GM19397 (cell line): ENCODE results near the gene PANK1.
"Not testable (repeated sequence)": the region's sequence is repeated elsewhere in the genome, so short reads cannot be mapped to it uniquely, and the experiment has no call there.

Experiments
- ATAC-seq: cut with Tn5 transposase; IDR thresholded peaks from one replicate; pipeline ENCODE4 v1.9.1; 2021; ENCODE audit warnings: mild to moderate bottlenecking, moderate library complexity; ENCODE audit not compliant: unreplicated experiment

The PANK1 gene

GRCh38 chr10:89576022-89576421 lies 69.0 kb downstream of the PANK1 start:
- no peak for ATAC-seq

GRCh38 chr10:89575031-89575430 lies 70.0 kb downstream of the PANK1 start:
- ATAC-seq = no peak

DNA sequence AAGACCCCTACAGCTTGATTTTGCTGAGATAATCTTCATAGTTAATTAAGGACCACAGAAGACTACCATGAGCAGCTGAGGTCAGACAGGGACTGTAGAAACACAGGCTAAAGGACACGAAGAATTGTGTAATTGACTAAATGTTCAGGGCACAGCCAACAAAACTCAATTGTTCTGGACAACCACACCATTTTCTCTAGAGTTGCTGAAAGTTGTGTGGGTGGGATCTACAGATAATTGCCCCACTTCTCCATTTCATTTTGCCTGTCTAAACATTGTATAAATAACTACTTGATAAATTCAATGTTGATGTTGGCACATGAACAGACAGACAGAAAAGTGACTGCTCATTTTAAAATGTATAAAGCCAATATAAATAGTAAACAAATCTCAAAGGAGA lies 70.7 kb downstream of the PANK1 start:
- no peak for ATAC-seq

DNA sequence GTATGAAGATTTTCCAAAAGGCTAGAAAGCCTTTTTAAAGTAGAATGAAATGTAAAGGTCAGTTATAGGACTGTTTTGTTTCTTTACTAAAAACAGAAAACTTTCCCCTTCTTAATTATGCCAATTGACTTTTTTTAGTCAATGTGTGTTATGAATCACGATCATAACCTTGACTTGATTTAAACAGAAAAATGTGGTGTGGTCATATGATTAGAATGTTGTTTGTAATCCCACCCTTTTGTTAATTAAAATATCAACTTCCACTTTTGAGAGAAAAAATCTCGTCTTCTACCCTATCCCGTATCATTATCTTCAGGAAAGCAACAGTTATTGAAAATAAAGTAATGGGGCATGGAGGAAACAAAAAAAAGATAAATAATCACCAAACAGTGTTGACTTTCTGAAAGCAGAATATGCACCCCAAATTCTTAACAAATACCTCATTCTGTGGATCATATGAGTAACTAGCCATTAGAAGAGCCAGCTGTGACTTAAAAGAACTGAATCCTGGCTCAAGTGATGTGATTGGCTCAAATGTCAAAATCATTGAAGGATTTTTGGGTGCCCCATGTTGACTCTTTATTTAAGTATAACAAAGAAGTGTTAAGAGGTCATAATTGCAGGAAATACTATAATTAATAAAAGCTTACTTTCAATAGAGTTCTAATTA lies 77.3 kb downstream of the PANK1 start:
- ATAC-seq = no peak

GRCh38 chr10:89566992-89567391 lies 78.0 kb downstream of the PANK1 start:
- ATAC-seq = no peak

GRCh38 chr10:89566095-89566950 lies 78.7 kb downstream of the PANK1 start:
- ATAC-seq = no peak

DNA sequence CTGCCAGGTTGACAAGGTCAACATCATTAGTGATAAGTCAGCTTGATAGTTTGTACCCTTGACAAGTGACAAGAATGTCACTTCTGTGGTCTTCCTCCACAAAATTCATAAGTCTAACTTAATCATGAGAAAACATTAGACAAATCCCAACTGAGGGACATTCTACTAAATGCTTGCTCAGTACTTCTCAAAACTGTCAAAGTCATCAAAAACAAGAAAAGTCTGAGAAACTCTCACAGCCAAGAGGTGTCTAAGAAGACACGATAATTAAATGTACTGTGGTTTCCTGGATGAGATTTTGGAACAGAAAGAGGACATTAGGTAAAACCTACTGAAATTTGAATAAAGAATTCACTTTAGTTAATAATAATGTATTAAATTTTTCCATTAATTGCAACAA lies 79.9 kb downstream of the PANK1 start:
- no peak for ATAC-seq

DNA sequence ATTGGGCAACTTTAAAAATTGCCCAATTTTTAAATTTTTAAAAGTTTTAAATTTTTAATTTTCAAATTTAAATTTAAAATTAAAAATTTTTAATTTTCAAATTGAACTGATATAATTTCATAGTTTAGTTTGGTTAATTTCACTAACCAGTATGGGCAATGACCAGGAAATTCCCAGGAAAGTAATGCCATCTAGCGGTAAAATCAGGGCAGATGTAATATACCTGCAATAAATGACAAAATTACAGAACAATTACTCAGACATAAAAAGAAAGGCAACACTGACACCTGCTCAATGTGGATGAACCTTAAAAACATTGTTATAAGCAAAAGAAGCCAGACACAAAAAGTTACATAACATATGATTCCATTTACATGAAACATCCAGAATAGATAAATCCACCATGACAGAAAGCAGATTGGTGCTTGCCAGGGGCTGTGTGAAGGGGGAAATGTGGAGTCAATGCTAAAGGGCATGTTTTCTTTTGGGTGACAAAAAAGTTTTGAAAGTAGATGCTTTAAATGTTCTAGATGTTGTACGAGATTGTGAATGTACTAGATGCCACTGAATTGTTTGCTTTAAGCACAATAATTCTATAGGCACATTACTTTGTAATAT lies 81.1 kb downstream of the PANK1 start:
- ATAC-seq = no peak

GRCh38 chr10:89563311-89563710 lies 81.7 kb downstream of the PANK1 start:
- no peak for ATAC-seq

DNA sequence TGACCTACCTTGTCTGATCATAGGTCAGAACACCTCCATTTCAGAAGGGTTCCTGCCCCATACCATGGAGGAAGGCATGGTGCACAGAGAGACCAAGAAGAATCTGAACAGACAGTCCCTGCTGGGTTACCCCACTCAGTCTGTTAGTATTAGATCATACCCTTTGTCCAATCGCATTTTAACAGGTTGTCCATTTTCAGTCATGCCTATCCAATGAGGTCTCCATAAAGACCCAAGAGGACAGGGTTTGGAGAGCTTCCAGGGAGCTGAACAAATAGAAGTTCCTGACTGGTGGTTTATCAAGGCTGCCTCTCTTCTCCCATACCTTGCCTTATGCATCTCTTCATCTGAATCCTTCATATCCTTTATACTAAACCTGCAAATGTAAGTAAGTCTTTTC lies 88.4 kb downstream of the PANK1 start:
- ATAC-seq = no peak

DNA sequence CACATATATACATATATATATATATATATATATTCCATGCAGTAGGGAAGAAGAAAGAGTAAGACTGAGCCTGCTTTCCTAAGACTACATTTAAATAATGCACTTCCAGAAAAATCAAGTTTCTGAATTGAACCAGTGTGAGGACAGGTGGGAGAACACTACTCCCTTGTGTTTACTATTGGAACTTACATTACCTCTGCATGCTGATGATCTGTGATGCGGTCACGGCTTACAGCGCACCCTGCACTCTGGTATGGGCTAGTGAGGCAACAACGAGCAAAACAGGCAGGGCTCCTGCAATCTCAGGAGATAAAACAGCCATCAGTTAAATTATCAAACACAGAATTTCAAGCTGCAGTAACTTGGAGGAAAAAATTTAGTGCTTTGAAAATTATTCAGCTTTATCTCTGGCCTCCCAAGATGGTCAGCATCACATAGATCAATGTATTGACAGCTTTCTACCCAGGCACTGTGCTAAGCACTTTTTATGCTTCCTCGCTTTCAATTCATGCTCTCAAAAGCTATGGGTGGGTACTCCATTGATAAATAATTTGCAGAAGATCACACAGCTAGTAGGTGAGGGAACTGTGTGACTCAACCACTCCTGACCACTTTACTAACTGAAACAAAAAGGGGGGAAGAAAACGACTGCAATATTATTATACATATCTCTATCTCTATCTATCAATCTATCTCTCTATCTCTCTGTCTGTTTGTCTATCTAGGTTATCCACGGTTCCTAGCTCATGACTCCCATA lies 89.2 kb downstream of the PANK1 start:
- no peak for ATAC-seq

- ATAC-seq = no peak
These were observed 90.6 kb downstream of the PANK1 start for GRCh38 chr10:89554433-89554832.

DNA sequence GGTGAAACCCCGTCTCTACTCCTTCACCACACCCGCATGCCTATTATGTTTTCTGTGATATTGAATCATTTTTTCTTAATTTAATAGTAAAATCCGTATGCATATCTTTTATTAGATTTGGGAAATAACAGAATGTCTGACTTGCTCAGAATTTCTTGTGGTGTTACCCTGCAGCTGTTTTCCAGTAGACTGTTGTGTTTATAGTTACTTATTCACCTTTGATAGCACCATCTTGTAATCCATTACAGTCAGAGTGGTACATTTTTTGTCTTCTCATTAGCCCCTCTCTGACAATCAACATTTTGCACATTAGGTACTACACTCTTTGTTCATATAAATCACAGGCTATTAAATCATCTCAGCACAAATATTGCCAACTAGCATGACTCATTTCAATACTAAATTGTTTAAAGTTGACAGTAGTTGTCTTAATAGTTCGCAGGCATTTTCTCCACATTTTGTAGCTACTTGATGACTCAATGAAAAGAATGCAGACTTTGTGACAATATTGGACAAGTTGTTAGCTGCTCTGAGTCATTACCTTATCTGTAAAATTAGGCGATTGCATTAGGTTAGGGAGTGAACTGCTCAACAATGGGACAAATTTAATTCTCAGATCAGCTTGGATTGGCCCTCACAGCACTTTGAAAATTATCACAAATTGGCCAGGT lies 91.8 kb downstream of the PANK1 start:
- ATAC-seq = no peak

- no peak for ATAC-seq
These were observed 92.8 kb downstream of the PANK1 start for GRCh38 chr10:89552213-89552612.

DNA sequence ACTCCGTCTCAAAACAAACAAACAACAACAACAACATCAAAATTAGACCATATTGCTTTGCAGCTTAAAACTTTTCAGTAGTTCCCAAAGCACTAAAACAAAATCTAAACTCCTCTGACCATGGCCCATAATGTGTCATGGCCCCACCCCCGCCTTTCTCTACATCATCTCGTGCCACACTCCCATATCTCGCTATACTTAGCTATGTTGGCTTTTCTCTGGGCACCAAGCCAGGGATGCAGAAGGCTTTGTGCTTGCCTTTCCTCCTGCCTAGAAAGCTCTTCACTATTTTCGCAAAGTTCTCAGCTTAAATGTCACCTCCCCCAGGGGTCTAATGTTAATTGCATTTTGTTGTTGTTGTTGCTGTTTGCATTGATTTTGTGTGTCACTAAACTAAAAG lies 94.5 kb downstream of the PANK1 start:
- no peak for ATAC-seq

DNA sequence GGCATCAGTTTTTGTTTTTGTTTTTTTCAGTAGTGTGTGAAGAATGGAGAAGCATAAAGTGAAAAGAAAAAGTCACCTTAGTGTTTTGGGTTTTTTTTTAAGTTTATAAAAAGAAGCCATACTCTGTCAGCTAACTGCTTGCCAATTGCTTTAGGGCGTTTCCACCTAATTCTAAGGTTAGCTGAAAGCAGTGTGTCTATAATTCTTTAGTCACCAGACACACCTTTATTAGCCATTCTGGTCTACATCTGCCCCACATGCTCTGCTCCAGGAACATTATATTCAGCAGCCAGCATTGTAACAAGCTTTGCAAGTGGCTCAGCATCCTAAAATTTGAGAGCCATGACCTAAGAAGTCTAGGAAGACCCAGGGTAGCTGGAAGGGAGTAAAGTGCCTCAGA lies 95.5 kb downstream of the PANK1 start:
- ATAC-seq = no peak

DNA sequence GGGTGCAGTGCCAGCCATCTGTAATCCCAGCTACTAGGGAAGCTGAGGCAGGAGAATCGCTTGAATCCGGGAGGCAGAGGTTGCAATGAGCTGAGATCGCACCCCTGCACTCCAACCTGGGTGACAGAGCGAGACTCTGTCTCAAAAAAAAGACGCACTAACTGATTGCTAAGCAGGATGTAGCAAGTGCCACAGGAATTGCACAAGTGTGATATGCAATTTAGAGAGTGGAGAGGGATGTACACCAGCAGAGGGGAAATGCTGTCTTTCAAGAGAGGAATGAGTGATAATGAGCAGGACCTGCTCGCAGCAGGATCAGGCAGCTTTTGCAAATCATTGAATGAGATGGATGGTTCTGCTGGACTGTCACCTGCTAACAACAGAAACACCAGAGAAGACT lies 96.4 kb downstream of the PANK1 start:
- no peak for ATAC-seq

DNA sequence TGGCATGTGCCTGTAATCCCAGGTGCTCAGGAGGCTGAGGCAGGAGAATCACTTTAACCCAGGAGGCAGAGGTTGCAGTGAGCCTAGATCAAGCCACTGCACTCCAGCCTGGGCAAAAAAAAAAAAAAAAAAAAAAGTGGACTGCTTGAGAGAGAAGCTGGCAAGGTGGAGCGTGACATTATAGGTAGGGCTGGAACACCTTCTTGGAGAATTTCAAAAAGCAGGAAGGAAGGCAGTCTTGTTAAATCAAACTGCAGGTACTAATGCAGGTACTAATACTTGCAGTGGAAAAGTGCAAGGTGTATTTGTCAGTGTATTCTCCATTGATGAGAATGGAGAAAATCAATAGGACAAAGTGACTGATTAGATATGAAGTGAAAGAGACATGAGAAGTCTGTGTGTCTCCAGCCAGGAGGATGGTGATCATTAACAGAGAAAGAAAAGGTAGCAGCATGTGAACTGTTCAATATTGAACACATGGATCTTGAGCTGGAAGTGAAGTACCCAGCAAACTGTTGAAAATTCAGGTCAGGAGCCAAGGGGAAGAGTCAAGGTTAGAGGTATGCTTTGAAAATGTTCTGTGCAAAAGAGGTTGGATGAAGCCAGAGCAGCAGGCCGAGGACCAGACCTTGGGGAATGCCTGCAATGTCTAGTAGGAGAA lies 97.1 kb downstream of the PANK1 start:
- ATAC-seq = no peak

- not testable (repeated sequence) for ATAC-seq
These were observed 98.4 kb downstream of the PANK1 start for GRCh38 chr10:89546651-89547050.

DNA sequence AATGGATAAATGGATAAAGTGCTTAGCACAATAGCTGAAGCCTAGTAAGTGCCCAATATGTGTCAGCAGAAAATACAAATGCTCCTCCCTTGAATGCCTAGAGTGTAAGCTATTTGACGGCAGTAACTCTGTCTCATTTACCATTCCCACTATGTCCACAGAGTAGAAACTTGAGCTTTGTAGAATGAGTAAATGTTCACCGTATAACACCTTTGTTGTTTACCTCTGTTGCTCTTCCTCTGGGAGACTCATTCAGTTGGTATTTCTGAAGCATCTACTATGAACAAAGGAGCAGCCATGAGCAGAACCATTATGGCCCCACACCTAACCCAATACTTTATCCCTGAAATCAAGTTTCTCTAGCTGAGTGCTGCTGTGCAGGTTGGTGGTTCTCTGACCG lies 101.2 kb downstream of the PANK1 start:
- ATAC-seq = no peak
